AG09319 (cell line): ENCODE results near the gene AEBP2.

Source experiments
- DNase-seq: peaks from one replicate; pipeline ENCODE4 v3.0.0-alpha.2; 2010; ENCODE audit warnings: low read depth; ENCODE audit errors: extremely low read depth
- TF ChIP-seq, protein P1 (sequence below): IDR thresholded peaks from 2 replicates; pipeline ENCODE4 v1.5.1; 2011; ENCODE audit warnings: low read depth, mild to moderate bottlenecking, inconsistent platforms, low read length, moderate library complexity

Gene AEBP2

GRCh38 chr12:19533567-19533966 is 94.3 kb downstream of the AEBP2 start:
- DNase-seq: no peak
- TF ChIP-seq, protein P1, sequence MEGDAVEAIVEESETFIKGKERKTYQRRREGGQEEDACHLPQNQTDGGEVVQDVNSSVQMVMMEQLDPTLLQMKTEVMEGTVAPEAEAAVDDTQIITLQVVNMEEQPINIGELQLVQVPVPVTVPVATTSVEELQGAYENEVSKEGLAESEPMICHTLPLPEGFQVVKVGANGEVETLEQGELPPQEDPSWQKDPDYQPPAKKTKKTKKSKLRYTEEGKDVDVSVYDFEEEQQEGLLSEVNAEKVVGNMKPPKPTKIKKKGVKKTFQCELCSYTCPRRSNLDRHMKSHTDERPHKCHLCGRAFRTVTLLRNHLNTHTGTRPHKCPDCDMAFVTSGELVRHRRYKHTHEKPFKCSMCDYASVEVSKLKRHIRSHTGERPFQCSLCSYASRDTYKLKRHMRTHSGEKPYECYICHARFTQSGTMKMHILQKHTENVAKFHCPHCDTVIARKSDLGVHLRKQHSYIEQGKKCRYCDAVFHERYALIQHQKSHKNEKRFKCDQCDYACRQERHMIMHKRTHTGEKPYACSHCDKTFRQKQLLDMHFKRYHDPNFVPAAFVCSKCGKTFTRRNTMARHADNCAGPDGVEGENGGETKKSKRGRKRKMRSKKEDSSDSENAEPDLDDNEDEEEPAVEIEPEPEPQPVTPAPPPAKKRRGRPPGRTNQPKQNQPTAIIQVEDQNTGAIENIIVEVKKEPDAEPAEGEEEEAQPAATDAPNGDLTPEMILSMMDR: no peak

DNA sequence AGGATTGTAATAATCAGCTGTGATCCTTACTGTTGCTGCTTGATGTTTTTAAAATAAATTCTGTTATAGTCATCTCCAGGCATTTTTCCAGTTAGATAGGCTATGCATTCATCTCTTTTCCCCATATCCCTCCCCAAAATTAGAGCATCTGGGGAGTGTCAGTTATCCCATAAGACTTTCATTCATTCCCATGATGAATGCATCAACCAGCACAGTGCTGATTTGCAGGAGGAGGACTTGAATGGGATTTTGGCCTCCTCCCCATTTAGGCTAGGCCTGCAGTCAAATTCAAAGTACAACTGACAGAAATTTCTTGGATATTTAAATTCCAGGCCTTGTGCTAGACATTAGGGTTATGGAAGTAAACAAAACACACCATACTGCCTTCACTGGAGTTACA is 99.8 kb downstream of the AEBP2 start:
- DNase-seq: no peak
- TF ChIP-seq, protein P1: no peak

GRCh38 chr12:19539836-19540235 is 100.5 kb downstream of the AEBP2 start:
- TF ChIP-seq, protein P1: no peak
- DNase-seq: no peak

GRCh38 chr12:19542606-19543005 is 103.3 kb downstream of the AEBP2 start:
- TF ChIP-seq, protein P1: no peak
- no peak for DNase-seq

GRCh38 chr12:19544353-19544752 is 105.1 kb downstream of the AEBP2 start:
- no peak for DNase-seq
- TF ChIP-seq, protein P1: no peak

DNA sequence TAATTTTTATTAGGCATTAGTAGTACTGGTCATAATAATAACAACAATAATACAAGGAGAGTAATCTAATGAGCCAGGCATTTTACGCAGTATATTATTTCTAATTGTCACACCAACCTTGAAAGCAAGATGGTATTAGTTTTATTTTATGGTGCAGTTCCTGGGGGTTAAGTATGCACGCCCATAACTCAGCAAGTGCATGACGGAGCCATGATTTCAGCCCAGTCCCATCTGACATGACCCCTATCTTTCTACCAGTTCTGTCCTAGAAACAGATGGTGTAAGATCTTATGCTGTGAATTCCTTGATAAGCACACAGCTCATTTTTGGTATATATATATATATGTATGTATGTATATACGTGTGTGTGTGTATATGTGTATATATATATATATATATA is 106.0 kb downstream of the AEBP2 start:
- TF ChIP-seq, protein P1: no peak
- no peak for DNase-seq

DNA sequence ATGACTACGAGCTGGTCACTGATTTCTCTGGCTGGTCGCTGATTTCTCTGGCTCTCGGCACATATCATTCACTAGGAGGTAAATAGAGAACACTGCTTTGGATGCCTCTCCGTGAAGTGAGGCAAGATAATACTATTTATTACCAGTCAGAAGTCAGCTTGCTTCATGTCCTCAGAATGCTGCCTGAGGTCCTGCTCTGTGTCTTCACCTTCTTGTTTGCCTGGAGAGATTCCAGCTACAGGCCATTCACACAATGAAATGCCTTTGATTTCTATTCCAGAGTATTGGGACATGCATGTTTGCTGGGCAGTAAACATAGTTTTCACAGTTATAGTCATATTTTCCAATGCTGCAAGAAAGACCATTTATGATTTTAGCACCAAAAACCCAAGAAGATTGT is 106.7 kb downstream of the AEBP2 start:
- DNase-seq: no peak
- TF ChIP-seq, protein P1: no peak
